ENCODE measurements around the gene TPCN1. TPM values are rescaled to one million over a fixed set of nuclear protein-coding genes. Genes with fewer than 3 reads are reported as not detected.

The TPCN1 gene
- total and polyA plus RNA-seq, 2 of the 8 experiments (the other 6 are each of a cell fraction or from before 2014, with no cell fraction given), result 14.9 to 21.4 TPM

- peaks cover 7% of the 10 kb centered on the region; the same call in 1 of the 2 replicates for H3K23me2 ChIP-seq (ENCODE audit: low read depth, low read length)
- H2BK15ac ChIP-seq (ENCODE audit: low read length), result no peak overlapping the region
- H2BK5ac ChIP-seq (ENCODE audit: low read depth, low read length), result no peak overlapping the region
- H2BK20ac ChIP-seq (ENCODE audit: low read length), result no peak overlapping the region
- peaks cover 2 to 13% of the 10 kb centered on the region in 2 experiments for H4K20me1 ChIP-seq (replicated peaks in 1 of 2; ENCODE audit: control insufficient read depth in 1 of 2, insufficient read depth in 2 of 2, low read length in 2 of 2)
- H3K79me2 ChIP-seq (ENCODE audit: control insufficient read depth in 1 of 2, insufficient read depth in 2 of 2, low read length in 2 of 2), result peaks cover 9 to 46% of the 10 kb centered on the region in 2 experiments; a peak in 3 of 4 replicates
- H3K27ac ChIP-seq (ENCODE audit: low read depth, low read length), result no peak overlapping the region
- H3K23ac ChIP-seq (ENCODE audit: insufficient read length), result no peak overlapping the region
- no peak for FAIRE-seq
- no peak overlapping the region for H4K5ac ChIP-seq (ENCODE audit: insufficient read length, low read depth, low read length)
- POLR2A ChIA-PET (ENCODE audit: partially characterized antibody), result interaction anchor here (0.6 to 5.1 kb wide), 4 partner anchors 11 to 182 kb away, joined by 3 to 30 read pairs (median 4); no protein-coding TSS in a partner anchor
- no peaks in the 10 kb centered on the region for H3K27me3 ChIP-seq (replicated peaks in 1 of 4; ENCODE audit: control insufficient read depth in 3 of 4, extremely low read depth in 1 of 4, insufficient read depth in 3 of 4, low read length in 3 of 4)
- no peak for TF ChIP-seq TEAD4 (IDR thresholded peaks at IDR 0.05; ENCODE audit: low read depth, low read length)
- TF ChIP-seq FOSL1 (IDR thresholded peaks at IDR 0.05; ENCODE audit: insufficient read depth, low read depth, low read length), result no peak
- TF ChIP-seq SUZ12 (IDR thresholded peaks at IDR 0.05; ENCODE audit: low read length), result no peak
- TF ChIP-seq EP300 (IDR thresholded peaks at IDR 0.05; ENCODE audit: borderline replicate concordance in 1 of 2, low read depth in 2 of 2, low read length in 2 of 2), result no peak
- TF ChIP-seq CBX8 (IDR thresholded peaks at IDR 0.05; ENCODE audit: borderline replicate concordance, low read depth, low read length), result no peak
- TF ChIP-seq CEBPB (IDR thresholded peaks at IDR 0.05; ENCODE audit: low read depth, low read length), result no peak
- H3K4me3 ChIP-seq (ENCODE audit: extremely low read depth in 1 of 4, insufficient read depth in 2 of 4, low read depth in 3 of 4, low read length in 4 of 4), result no peak overlapping the region
- H3K4ac ChIP-seq (replicated peaks; ENCODE audit: insufficient read length, low read depth, low read length), result no peak overlapping the region
- H3K56ac ChIP-seq (replicated peaks; ENCODE audit: insufficient read length, low read depth, low read length), result no peak overlapping the region
- no peak overlapping the region for H2BK120ac ChIP-seq (replicated peaks; ENCODE audit: low read depth, low read length)
- H2BK12ac ChIP-seq (ENCODE audit: low read depth, low read length), result no peak overlapping the region
- H3K36me3 ChIP-seq (ENCODE audit: control insufficient read depth in 2 of 4, insufficient read depth in 4 of 4, low read length in 3 of 4), result peaks cover 5 to 32% (median 20%) of the 10 kb centered on the region in 4 experiments; a peak in 7 of 8 replicates
- CTCF ChIA-PET (ENCODE audit: partially characterized antibody), result interaction anchor here (0.6 to 2.4 kb wide), 4 partner anchors 8 to 271 kb away, joined by 3 to 12 read pairs (median 3); no protein-coding TSS in a partner anchor
- H4K8ac ChIP-seq (ENCODE audit: extremely low read depth, insufficient read depth, low read length), result no peak overlapping the region
- peaks cover 13% of the 10 kb centered on the region for H3K79me1 ChIP-seq (ENCODE audit: low read depth, low read length)
- 86% methylated on average over 11 of the region's 11 CpGs; no CpG with 5 or more reads in 1 of the 2 experiments for WGBS, 2 experiments (ENCODE audit: extremely low coverage in 1 of 2, insufficient coverage in 1 of 2, insufficient read length in 1 of 2, insufficient replicate concordance in 2 of 2, low coverage in 1 of 2, low lambda C conversion rate in 2 of 2, missing lambda C conversion rate in 1 of 2)
- H3K14ac ChIP-seq (ENCODE audit: insufficient read length), result no peak overlapping the region
- H3K4me2 ChIP-seq (ENCODE audit: insufficient read depth in 1 of 2, low read depth in 2 of 2, low read length in 2 of 2), result no peak overlapping the region
- H3K18ac ChIP-seq (ENCODE audit: extremely low read depth, low read length), result no peak overlapping the region
- H4K91ac ChIP-seq (replicated peaks; ENCODE audit: insufficient read length, low read length), result no peak overlapping the region
- H3K4me1 ChIP-seq (replicated peaks in 1 of 4; ENCODE audit: control insufficient read depth in 3 of 4, insufficient read depth in 4 of 4, low read length in 3 of 4), result peaks cover 0 to 6% (median 3%) of the 10 kb centered on the region in 4 experiments; a peak in 4 of 7 replicates
- no peaks in the 10 kb centered on the region for H3K9me3 ChIP-seq (ENCODE audit: insufficient read depth in 2 of 2, low read depth in 1 of 2, low read length in 1 of 2)
- H3K9ac ChIP-seq (replicated peaks in 1 of 4; ENCODE audit: extremely low read depth in 1 of 4, low read depth in 3 of 4, low read length in 3 of 4), result no peak overlapping the region
- no peak for DNase-seq (ENCODE audit: low read depth in 1 of 2, low spot score in 2 of 2)
- H2AK5ac ChIP-seq (ENCODE audit: low read depth, low read length), result no peak overlapping the region
- no peak overlapping the region for H2AFZ ChIP-seq (ENCODE audit: low read length)
These were observed 38.2 kb upstream of the TPCN1 start for GRCh38 chr12:113183030-113183589.

Measured in H1 (cell line).